Neural cell (in vitro differentiated cells): ENCODE data around the gene C1orf167. TPM values are rescaled to one million over a fixed set of nuclear protein-coding genes. Genes with fewer than 3 reads are reported as not detected.

Experiments
- H2AFZ ChIP-seq: fragments of 200-600, 300-800 bp; sonication (generic), shearing (Covaris generic); 2 replicates; pipeline ENCODE4 v1.6.0; 2014; ENCODE audit warnings: low read depth, mild to moderate bottlenecking, antibody characterized with exemption, low read length, moderate library complexity
- H3F3A ChIP-seq: fragments of 200-600 bp; shearing (Covaris generic); 2 replicates; pipeline ENCODE4 v1.6.1; 2016; ENCODE audit warnings: mild to moderate bottlenecking, moderate library complexity, mixed read lengths, antibody characterized with exemption, low read length; ENCODE audit not compliant: insufficient read depth, poor library complexity, severe bottlenecking
- H3K27ac ChIP-seq: fragments of 200-600, 300-800 bp; sonication (generic), shearing (Covaris generic); 2 replicates; pipeline ENCODE4 v1.5.1; 2014; ENCODE audit warnings: mild to moderate bottlenecking, low read length, moderate library complexity
- H3K27me3 ChIP-seq: fragments of 300-800, 200-600 bp; sonication (generic), shearing (Covaris generic); 2 replicates; pipeline ENCODE4 v1.6.0; 2014; ENCODE audit warnings: mild to moderate bottlenecking, low read depth, low read length, moderate library complexity; ENCODE audit not compliant: insufficient read depth
- H3K36me3 ChIP-seq: fragments of 300-800, 200-600 bp; sonication (generic), shearing (Covaris generic); 2 replicates; pipeline ENCODE4 v1.5.1; 2014; ENCODE audit warnings: mild to moderate bottlenecking, antibody characterized with exemption, low read length, moderate library complexity; ENCODE audit not compliant: insufficient read depth
- H3K4me2 ChIP-seq: fragments of 300-800, 200-600 bp; sonication (generic), shearing (Covaris generic); 2 replicates; pipeline ENCODE4 v1.6.0; 2014; ENCODE audit warnings: mild to moderate bottlenecking, low read length
- H3K4me3 ChIP-seq: fragments of 300-800, 200-600 bp; sonication (generic), shearing (Covaris generic); 2 replicates; pipeline ENCODE4 v1.5.1; 2014; ENCODE audit warnings: mild to moderate bottlenecking, low read length, moderate library complexity
- H3K79me2 ChIP-seq: fragments of 200-600 bp; shearing (Covaris generic); replicated peaks from 2 replicates; pipeline ENCODE4 v1.6.0; 2014; ENCODE audit warnings: mild to moderate bottlenecking, low read length, moderate library complexity; ENCODE audit not compliant: insufficient read depth
- H3K9ac ChIP-seq: fragments of 300-800, 200-600 bp; sonication (generic), shearing (Covaris generic); 2 replicates; pipeline ENCODE4 v1.6.1; 2016; ENCODE audit warnings: mild to moderate bottlenecking, low read length, mixed read lengths
- H3K9me2 ChIP-seq: fragments of 200-600 bp; shearing (Covaris generic); 2 replicates; pipeline ENCODE4 v1.6.1; 2016; ENCODE audit warnings: mild to moderate bottlenecking, low read length, mixed read lengths; ENCODE audit not compliant: insufficient read depth
- H3K9me3 ChIP-seq: fragments of 200-600, 300-800 bp; sonication (generic), shearing (Covaris generic); 2 replicates; pipeline ENCODE4 v1.6.1; 2016; ENCODE audit warnings: mild to moderate bottlenecking, mixed run types, low read length, moderate library complexity, mixed read lengths
- H4K20me1 ChIP-seq: fragments of 200-600 bp; shearing (Covaris generic); 2 replicates; pipeline ENCODE4 v1.6.1; 2016; ENCODE audit warnings: mild to moderate bottlenecking, mixed run types; ENCODE audit not compliant: insufficient read depth
- CTCF ChIP-seq: fragments of 450-650 bp; IDR thresholded peaks from 2 replicates; pipeline ENCODE4 v1.5.1; 2014; ENCODE audit warnings: antibody characterized with exemption, mild to moderate bottlenecking, moderate library complexity; ENCODE audit not compliant: poor library complexity, severe bottlenecking
- EZH2 ChIP-seq: fragments of 200-600, 300-800 bp; shearing (Covaris generic), sonication (generic); IDR thresholded peaks from 2 replicates; pipeline ENCODE4 v1.6.1; 2014; ENCODE audit warnings: antibody characterized with exemption, low read length, borderline replicate concordance, mild to moderate bottlenecking; ENCODE audit not compliant: insufficient read depth, poor library complexity, severe bottlenecking
- MXI1 ChIP-seq: fragments of 450-650 bp; conservative IDR thresholded peaks from 2 replicates; pipeline ENCODE4 v1.6.1; 2014; ENCODE audit warnings: antibody characterized with exemption, mild to moderate bottlenecking; ENCODE audit not compliant: poor library complexity, severe bottlenecking
- RAD21 ChIP-seq: fragments of 450-650 bp; conservative IDR thresholded peaks from 2 replicates; pipeline ENCODE4 v1.6.1; 2014; ENCODE audit warnings: antibody characterized with exemption, mild to moderate bottlenecking, moderate library complexity
- REST ChIP-seq: IDR thresholded peaks from 2 replicates; pipeline ENCODE4 v1.6.1; 2012; ENCODE audit warnings: borderline replicate concordance
- TAF1 ChIP-seq: IDR thresholded peaks from 2 replicates; pipeline ENCODE4 v1.6.1; 2012; ENCODE audit warnings: low read depth
- polyA plus RNA-seq: library from polyadenylated mRNA; depleted of rRNA; stranded (reverse); fragments of >200 nt; gene quantifications from 2 replicates; pipeline ENCODE4 v1.2.3, GENCODE V29; 2014

The C1orf167 gene
- polyA plus RNA-seq, 1 donor from 2014 or later: not detected

- H3K4me3 ChIP-seq: no peak overlapping the region
- H2AFZ ChIP-seq: no peak overlapping the region
- H3K9me2 ChIP-seq: no peaks in the 10 kb centered on the region
- TF ChIP-seq CTCF: no peak
- TF ChIP-seq TAF1: no peak
- no peak for TF ChIP-seq RAD21
- H3K9me3 ChIP-seq: no peaks in the 10 kb centered on the region
- no peaks in the 10 kb centered on the region for H3K36me3 ChIP-seq
- H3F3A ChIP-seq: no peaks in the 10 kb centered on the region
- H3K27me3 ChIP-seq: no peaks in the 10 kb centered on the region
- no peak overlapping the region for H3K4me2 ChIP-seq
- H3K9ac ChIP-seq: no peak overlapping the region
- H4K20me1 ChIP-seq: no peaks in the 10 kb centered on the region
- H3K27ac ChIP-seq: no peak overlapping the region
- H3K79me2 ChIP-seq: no peaks in the 10 kb centered on the region
Measured at GRCh38 chr1:11767922-11768704, 6.1 kb downstream of the C1orf167 start.

- Histone ChIP-seq H3K36me3 (no peaks in the 10 kb centered on the region), H3K27ac (no peak overlapping the region), H3K9me3 (no peaks in the 10 kb centered on the region), H3K79me2 (no peaks in the 10 kb centered on the region), H3K4me2 (no peak overlapping the region), H3F3A (no peaks in the 10 kb centered on the region), H3K27me3 (no peaks in the 10 kb centered on the region), H4K20me1 (no peaks in the 10 kb centered on the region), H3K9ac (no peak overlapping the region), H3K9me2 (no peaks in the 10 kb centered on the region), H2AFZ (no peak overlapping the region), H3K4me3 (no peak overlapping the region)
- TF ChIP-seq CTCF (no peak), TAF1 (no peak), MXI1 (no peak), REST (no peak), RAD21 (no peak), EZH2 (no peak)
Measured at GRCh38 chr1:11768821-11769220, 6.8 kb downstream of the C1orf167 start.
